Left renal cortex interstitium (tissue), 4 donors: ENCODE data around the gene BIRC5. TPM values are rescaled to one million over a fixed set of nuclear protein-coding genes. Genes with fewer than 3 reads are reported as not detected.
"Not testable (repeated sequence)": the region's sequence is repeated elsewhere in the genome, so short reads cannot be mapped to it uniquely, and the experiment has no call there.

Source experiments
- DNase-seq, 4 donors: peaks; one replicate each; pipeline ENCODE4 v3.0.0-alpha.2; 2013; ENCODE audit warnings: low read depth in 4 of 4, low spot score in 2 of 4, missing footprints in 1 of 4
- polyA plus RNA-seq, 4 donors: library from polyadenylated mRNA; unstranded; fragments of 120-200 nt; gene quantifications; one replicate each; pipeline ENCODE4 v1.2.1, GENCODE V29; 2013; ENCODE audit not compliant: insufficient read length in 4 of 4

BIRC5 gene
- polyA plus RNA-seq, 4 donors = 23.0 to 34.9 (median 30.6) TPM

GRCh38 chr17:78223765-78224164, 9.7 kb downstream of the BIRC5 start:
- no peak for DNase-seq

GRCh38 chr17:78224231-78225087, 10.4 kb downstream of the BIRC5 start:
- DNase-seq = no peak

- DNase-seq = no peak
Measured at GRCh38 chr17:78225088-78225865, 11.2 kb downstream of the BIRC5 start.

- no peak for DNase-seq
Measured at GRCh38 chr17:78226055-78226758, 12.2 kb downstream of the BIRC5 start.

- no peak for DNase-seq
Measured at GRCh38 chr17:78226759-78227454, 12.9 kb downstream of the BIRC5 start.

- DNase-seq = no peak
Measured at GRCh38 chr17:78227455-78227916, 13.4 kb downstream of the BIRC5 start.

GRCh38 chr17:78228176-78228575, 14.1 kb downstream of the BIRC5 start:
- no peak for DNase-seq

GRCh38 chr17:78230252-78230962, 16.4 kb downstream of the BIRC5 start:
- DNase-seq = no peak

- no peak for DNase-seq
Measured at GRCh38 chr17:78230996-78231935, 17.2 kb downstream of the BIRC5 start, which contains the start of gene TMEM235. Gene TMEM235 (plus strand): TSS chr17:78231631. CDS start chr17:78232024, 393 bp downstream.

- DNase-seq = no peak
Measured at GRCh38 chr17:78231991-78232858, 18.2 kb downstream of the BIRC5 start.

GRCh38 chr17:78232859-78233173, 18.8 kb downstream of the BIRC5 start:
- DNase-seq = no peak

- no peak for DNase-seq
Measured at GRCh38 chr17:78233678-78234077, 19.6 kb downstream of the BIRC5 start.

GRCh38 chr17:78234261-78234865, 20.3 kb downstream of the BIRC5 start:
- DNase-seq = no peak

- DNase-seq = not testable (repeated sequence)
Measured at GRCh38 chr17:78235022-78235421, 21.0 kb downstream of the BIRC5 start.

- DNase-seq = no peak
Measured at GRCh38 chr17:78235885-78236284, 21.8 kb downstream of the BIRC5 start.

GRCh38 chr17:78236362-78237127, 22.5 kb downstream of the BIRC5 start:
- DNase-seq = no peak
